Loucy (cell line): ENCODE data around the gene NOXA1.
"Not testable (repeated sequence)": the region's sequence is repeated elsewhere in the genome, so short reads cannot be mapped to it uniquely, and the experiment has no call there.

ENCODE experiments used
- H2AFZ ChIP-seq: fragments of 200-600 bp; sonication (generic); 2 replicates; pipeline ENCODE4 v1.6.0; 2016; ENCODE audit warnings: antibody characterized with exemption, mild to moderate bottlenecking, low read length, moderate library complexity
- H3F3A ChIP-seq: fragments of 200-600 bp; 2 replicates; pipeline ENCODE4 v1.6.0; 2016; ENCODE audit warnings: antibody characterized with exemption, low read depth, mild to moderate bottlenecking
- H3K27me3 ChIP-seq: fragments of 200-600 bp; sonication (generic); 2 replicates; pipeline ENCODE4 v1.6.1; 2014; ENCODE audit warnings: low read length, mild to moderate bottlenecking; ENCODE audit not compliant: insufficient read depth, poor library complexity, severe bottlenecking
- H3K36me3 ChIP-seq: fragments of 200-600 bp; sonication (generic); 2 replicates; pipeline ENCODE4 v1.6.1; 2016; ENCODE audit warnings: low read length; ENCODE audit not compliant: insufficient read depth
- H3K4me1 ChIP-seq: fragments of 200-600 bp; sonication (generic); 2 replicates; pipeline ENCODE4 v1.5.1; 2014; ENCODE audit warnings: low read length, mild to moderate bottlenecking; ENCODE audit not compliant: insufficient read depth, poor library complexity, severe bottlenecking
- H3K4me2 ChIP-seq: fragments of 200-600 bp; sonication (generic); 2 replicates; pipeline ENCODE4 v1.6.0; 2014; ENCODE audit warnings: antibody characterized with exemption, low read length, low read depth, mild to moderate bottlenecking; ENCODE audit not compliant: poor library complexity, severe bottlenecking
- H3K4me3 ChIP-seq: fragments of 200-600 bp; sonication (generic); 2 replicates; pipeline ENCODE4 v1.5.1; 2014; ENCODE audit warnings: low read length, mild to moderate bottlenecking, mixed read lengths; ENCODE audit not compliant: poor library complexity, severe bottlenecking
- H3K79me2 ChIP-seq: fragments of 200-600 bp; sonication (generic); 2 replicates; pipeline ENCODE4 v1.6.1; 2014; ENCODE audit warnings: low read length; ENCODE audit not compliant: insufficient read depth
- H3K9ac ChIP-seq: fragments of 200-600 bp; sonication (generic); 2 replicates; pipeline ENCODE4 v1.6.0; 2014; ENCODE audit warnings: mild to moderate bottlenecking, low read depth, low read length, moderate library complexity; ENCODE audit not compliant: poor library complexity, severe bottlenecking
- H3K9me2 ChIP-seq: fragments of 200-600 bp; sonication (generic); replicated peaks from 2 replicates; pipeline ENCODE4 v1.6.1; 2016; ENCODE audit warnings: low read depth, low read length, mixed read lengths
- H3K9me3 ChIP-seq: fragments of 200-600 bp; sonication (generic); 2 replicates; pipeline ENCODE4 v1.6.1; 2014; ENCODE audit warnings: mild to moderate bottlenecking, antibody characterized with exemption, low read length, low read depth; ENCODE audit not compliant: insufficient read depth
- H4K20me1 ChIP-seq: fragments of 200-600 bp; sonication (generic); 2 replicates; pipeline ENCODE4 v1.6.0; 2014; ENCODE audit warnings: antibody characterized with exemption, low read length, mild to moderate bottlenecking; ENCODE audit not compliant: insufficient read depth, poor library complexity, severe bottlenecking
- EZH2phosphoT487 ChIP-seq: fragments of 200-600 bp; IDR thresholded peaks from 2 replicates; pipeline ENCODE4 v1.6.1; 2018; ENCODE audit warnings: antibody characterized with exemption, mild to moderate bottlenecking, moderate library complexity, borderline replicate concordance
- TF ChIP-seq, protein P1 (sequence below): fragments of 200-600 bp; sonication (generic); conservative IDR thresholded peaks from 2 replicates; pipeline ENCODE4 v1.5.1; 2014; ENCODE audit warnings: mild to moderate bottlenecking, antibody characterized with exemption, low read length

NOXA1 gene

DNA sequence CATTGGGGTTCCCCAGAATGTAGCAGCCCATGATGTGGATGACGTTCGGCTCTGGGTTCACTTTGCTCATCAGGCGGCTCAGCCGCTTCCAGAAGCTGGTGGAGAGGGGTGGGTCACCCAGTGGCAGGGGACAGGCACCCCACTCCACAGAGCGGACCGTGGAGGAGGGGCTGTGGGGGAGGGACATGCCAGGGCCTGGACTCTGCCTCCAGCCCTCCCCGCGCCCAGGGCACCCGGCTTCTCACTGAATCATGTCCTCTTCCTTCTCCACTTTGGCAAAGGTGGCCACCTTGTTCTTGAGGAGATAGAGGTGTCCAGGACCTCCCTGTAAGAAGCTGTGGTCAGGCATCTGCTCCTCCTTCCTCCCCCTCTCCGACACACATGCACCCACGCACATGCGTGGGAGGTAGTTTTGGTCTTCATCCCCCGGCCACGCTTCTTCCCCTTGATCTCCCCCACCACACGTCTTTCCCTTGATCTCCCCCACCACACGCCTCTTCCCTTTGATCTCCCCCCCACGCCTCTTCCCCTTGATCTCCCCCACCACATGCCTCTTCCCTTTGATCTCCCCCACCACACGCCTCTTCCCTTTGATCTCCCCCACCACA, 26.8 kb downstream of the NOXA1 start:
- Histone ChIP-seq H2AFZ (no peak overlapping the region), H3K79me2 (no peaks in the 10 kb centered on the region), H3K9me2 (no peaks in the 10 kb centered on the region), H3K36me3 (no peaks in the 10 kb centered on the region), H3F3A (no peaks in the 10 kb centered on the region), H3K4me2 (peak overlapping the region; percentile 20), H3K4me3 (no peak overlapping the region), H4K20me1 (no peaks in the 10 kb centered on the region), H3K9ac (no peak overlapping the region), H3K4me1 (peaks cover 11% of the 10 kb centered on the region), H3K27me3 (no peaks in the 10 kb centered on the region), H3K9me3 (no peaks in the 10 kb centered on the region)
- TF ChIP-seq, protein P1, sequence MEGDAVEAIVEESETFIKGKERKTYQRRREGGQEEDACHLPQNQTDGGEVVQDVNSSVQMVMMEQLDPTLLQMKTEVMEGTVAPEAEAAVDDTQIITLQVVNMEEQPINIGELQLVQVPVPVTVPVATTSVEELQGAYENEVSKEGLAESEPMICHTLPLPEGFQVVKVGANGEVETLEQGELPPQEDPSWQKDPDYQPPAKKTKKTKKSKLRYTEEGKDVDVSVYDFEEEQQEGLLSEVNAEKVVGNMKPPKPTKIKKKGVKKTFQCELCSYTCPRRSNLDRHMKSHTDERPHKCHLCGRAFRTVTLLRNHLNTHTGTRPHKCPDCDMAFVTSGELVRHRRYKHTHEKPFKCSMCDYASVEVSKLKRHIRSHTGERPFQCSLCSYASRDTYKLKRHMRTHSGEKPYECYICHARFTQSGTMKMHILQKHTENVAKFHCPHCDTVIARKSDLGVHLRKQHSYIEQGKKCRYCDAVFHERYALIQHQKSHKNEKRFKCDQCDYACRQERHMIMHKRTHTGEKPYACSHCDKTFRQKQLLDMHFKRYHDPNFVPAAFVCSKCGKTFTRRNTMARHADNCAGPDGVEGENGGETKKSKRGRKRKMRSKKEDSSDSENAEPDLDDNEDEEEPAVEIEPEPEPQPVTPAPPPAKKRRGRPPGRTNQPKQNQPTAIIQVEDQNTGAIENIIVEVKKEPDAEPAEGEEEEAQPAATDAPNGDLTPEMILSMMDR = no peak
- no peak for TF ChIP-seq EZH2phosphoT487

DNA sequence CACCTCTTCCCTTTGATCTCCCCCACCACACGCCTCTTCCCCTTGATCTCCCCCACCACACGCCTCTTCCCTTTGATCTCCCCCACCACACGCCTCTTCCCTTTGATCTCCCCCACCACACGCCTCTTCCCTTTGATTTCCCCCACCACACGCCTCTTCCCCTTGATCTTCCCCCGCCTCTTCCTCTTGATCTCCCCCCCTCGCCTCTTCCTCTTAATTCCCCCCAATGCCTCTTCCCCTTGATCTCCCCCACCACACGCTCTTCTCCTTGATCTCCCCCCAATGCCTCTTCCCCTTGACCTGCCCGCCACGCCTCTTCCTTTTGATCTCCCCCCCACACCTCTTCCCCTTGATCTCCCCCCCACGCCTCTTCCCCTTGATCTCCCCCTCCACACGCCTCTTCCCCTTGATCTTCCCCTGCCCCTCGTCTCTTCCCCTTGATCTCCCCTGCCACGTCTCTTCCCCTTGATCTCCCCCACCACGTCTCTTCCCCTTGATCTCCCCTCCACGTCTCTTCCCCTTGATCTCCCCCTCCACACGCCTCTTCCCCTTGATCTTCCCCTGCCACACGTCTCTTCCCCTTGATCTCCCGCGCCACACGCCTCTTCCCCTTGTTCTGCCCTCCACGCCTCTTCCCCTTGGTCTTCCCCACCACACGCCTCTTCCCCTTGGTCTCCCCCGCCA, 27.5 kb downstream of the NOXA1 start:
- H3K4me3 ChIP-seq, H3F3A ChIP-seq, H3K36me3 ChIP-seq, H3K9me3 ChIP-seq, H3K79me2 ChIP-seq, H3K9me2 ChIP-seq, H3K9ac ChIP-seq, H3K4me1 ChIP-seq, H3K27me3 ChIP-seq, H4K20me1 ChIP-seq, H2AFZ ChIP-seq: not testable (repeated sequence)
- H3K4me2 ChIP-seq = peak overlapping the region; percentile 20

DNA sequence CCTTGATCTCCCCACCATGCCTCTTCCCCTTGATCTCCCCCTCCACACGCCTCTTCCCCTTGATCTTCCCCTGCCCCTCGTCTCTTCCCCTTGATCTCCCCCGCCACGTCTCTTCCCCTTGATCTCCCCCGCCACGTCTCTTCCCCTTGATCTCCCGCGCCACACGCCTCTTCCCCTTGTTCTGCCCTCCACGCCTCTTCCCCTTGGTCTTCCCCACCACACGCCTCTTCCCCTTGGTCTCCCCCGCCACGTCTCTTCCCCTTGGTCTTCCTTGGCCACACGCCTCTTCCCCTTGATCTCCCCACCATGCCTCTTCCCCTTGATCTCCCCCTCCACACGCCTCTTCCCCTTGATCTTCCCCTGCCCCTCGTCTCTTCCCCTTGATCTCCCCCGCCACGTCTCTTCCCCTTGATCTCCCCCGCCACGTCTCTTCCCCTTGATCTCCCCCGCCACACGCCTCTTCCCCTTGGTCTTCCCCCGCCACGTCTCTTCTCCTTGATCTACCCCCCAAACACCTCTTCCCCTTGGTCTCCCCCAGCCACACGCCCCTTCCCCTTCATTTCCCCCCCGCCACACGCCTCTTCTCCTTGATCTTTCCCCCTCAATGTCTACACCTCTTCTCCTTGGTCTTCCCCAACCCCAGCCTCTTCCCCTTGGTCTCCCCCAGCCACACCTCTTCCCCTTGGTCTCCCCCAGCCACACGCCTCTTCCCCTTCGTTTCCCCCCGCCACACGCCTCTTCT, 28.2 kb downstream of the NOXA1 start:
- not testable (repeated sequence) for H3K4me1 ChIP-seq, H3K4me3 ChIP-seq, H2AFZ ChIP-seq, H3K4me2 ChIP-seq, H3K79me2 ChIP-seq, H3K9me3 ChIP-seq, H3K9ac ChIP-seq, H4K20me1 ChIP-seq, H3K9me2 ChIP-seq, H3F3A ChIP-seq, H3K27me3 ChIP-seq, H3K36me3 ChIP-seq

DNA sequence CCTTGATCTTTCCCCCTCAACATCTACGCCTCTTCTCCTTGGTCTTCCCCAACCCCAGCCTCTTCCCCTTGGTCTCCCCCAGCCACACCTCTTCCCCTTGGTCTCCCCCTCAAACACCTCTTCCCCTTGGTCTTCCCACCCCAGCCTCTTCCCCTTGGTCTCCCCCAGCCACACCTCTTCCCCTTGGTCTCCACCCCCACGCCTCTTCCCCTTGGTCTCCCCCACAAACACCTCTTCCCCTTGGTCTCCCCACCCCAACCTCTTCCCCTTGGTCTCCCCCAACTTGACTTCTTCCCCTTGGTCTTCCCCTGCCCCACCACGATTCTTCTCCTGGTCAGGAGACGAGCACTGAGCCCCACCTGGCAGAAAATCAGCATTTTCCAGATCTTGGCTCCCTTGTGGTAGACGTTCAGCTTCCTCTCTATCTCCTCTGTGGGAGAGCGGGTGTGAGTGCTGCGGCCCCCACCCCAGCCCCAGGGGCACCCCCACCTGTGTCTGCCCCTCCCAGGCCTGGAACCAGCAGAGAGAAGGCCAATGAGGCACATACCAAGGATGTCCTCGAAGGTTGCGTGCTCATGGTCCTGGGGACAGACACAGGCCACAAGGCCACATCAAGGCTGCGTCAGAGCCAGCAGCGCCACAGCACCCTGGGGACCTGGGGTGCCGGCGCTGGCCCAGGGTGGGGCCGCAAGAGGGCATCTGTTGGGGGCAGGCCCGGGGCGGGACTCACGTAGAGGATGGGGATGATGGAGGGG, 29.0 kb downstream of the NOXA1 start:
- Histone ChIP-seq H3K4me1 (peaks cover 6% of the 10 kb centered on the region), H3K9ac (no peak overlapping the region), H3K79me2 (no peaks in the 10 kb centered on the region), H2AFZ (no peak overlapping the region), H3K9me2 (no peaks in the 10 kb centered on the region), H3K36me3 (no peaks in the 10 kb centered on the region), H4K20me1 (no peaks in the 10 kb centered on the region), H3F3A (no peaks in the 10 kb centered on the region), H3K4me3 (no peak overlapping the region), H3K9me3 (no peaks in the 10 kb centered on the region), H3K4me2 (no peak overlapping the region), H3K27me3 (no peaks in the 10 kb centered on the region)
- no peak for TF ChIP-seq EZH2phosphoT487
- TF ChIP-seq, protein P1 = no peak
